Activated CD8-positive, alpha-beta T cell treated with anti-CD3 and anti-CD28 coated beads, Interleukin-2, amount 10 ng/mL, durations not matched to agents 7 days and 5 days (primary cell): Measurements from ENCODE around the gene NEDD9. TPM values are rescaled to one million over a fixed set of nuclear protein-coding genes. Genes with fewer than 3 reads are reported as not detected.

Experiments used
- ATAC-seq: fragments of 150-1000 bp; cut with Tn5 transposase; one replicate; pipeline ENCODE4 v1.10.0; 2021; ENCODE audit warnings: moderate library complexity
- CTCF ChIA-PET: fragments of 350-600 bp; sonication (Branson Sonifier 250); formaldehyde crosslinking; loops from one replicate; lab custom pipeline; 2021; ENCODE audit warnings: antibody characterized with exemption; lab: Charles Lee
- POLR2A ChIA-PET: fragments of 350-600 bp; sonication (Branson Sonifier 250); formaldehyde crosslinking; loops from one replicate; lab custom pipeline; 2021; ENCODE audit warnings: antibody characterized with exemption; lab: Charles Lee
- DNase-seq: peaks from one replicate; pipeline ENCODE4 v3.0.0-alpha.2; 2020
- H3K27ac Mint-ChIP-seq: one replicate; pipeline ENCODE4 v1.8.0; 2021; ENCODE audit warnings: mild to moderate bottlenecking, mixed read lengths
- H3K27me3 Mint-ChIP-seq: one replicate; pipeline ENCODE4 v1.8.0; 2021; ENCODE audit warnings: low read depth, mixed read lengths
- H3K36me3 Mint-ChIP-seq: one replicate; pipeline ENCODE4 v1.8.0; 2021; ENCODE audit warnings: low read depth, mixed read lengths
- H3K4me1 Mint-ChIP-seq: one replicate; pipeline ENCODE4 v1.8.0; 2021; ENCODE audit warnings: low read depth, mixed read lengths
- H3K4me3 Mint-ChIP-seq: one replicate; pipeline ENCODE4 v1.8.0; 2021; ENCODE audit warnings: mild to moderate bottlenecking, mixed read lengths
- H3K9me3 Mint-ChIP-seq: one replicate; pipeline ENCODE4 v1.8.0; 2022; ENCODE audit warnings: mixed read lengths; ENCODE audit not compliant: insufficient read depth
- total RNA-seq, 2 experiments: library from RNA; stranded (reverse); gene quantifications; one replicate each; pipeline ENCODE4 v1.2.3, GENCODE V29; 2021

NEDD9 gene
- total RNA-seq, 2 experiments from 2014 or later, result 64.9 to 69.5 TPM

- POLR2A ChIA-PET, result no interaction called here
Measured at GRCh38 chr6:11188161-11188915, 44.1 kb downstream of the NEDD9 start.

GRCh38 chr6:11187301-11187700 is 45.2 kb downstream of the NEDD9 start:
- ATAC-seq (no peak), DNase-seq (no peak)
- Mint-ChIP-seq H3K27me3 (no peaks in the 10 kb centered on the region), H3K36me3 (peaks cover 94% of the 10 kb centered on the region), H3K9me3 (peaks cover 5% of the 10 kb centered on the region), H3K27ac (no peak overlapping the region), H3K4me3 (no peak overlapping the region), H3K4me1 (peaks cover 1% of the 10 kb centered on the region)
- POLR2A ChIA-PET, result interaction anchor here (1.0 kb wide), 1 partner anchor 14 kb away, joined by 3 read pairs; no protein-coding TSS in a partner anchor
- CTCF ChIA-PET, result interaction anchor here (1.4 to 2.5 kb wide), 2 partner anchors 308 to 309 kb away, joined by 4 to 8 read pairs; no protein-coding TSS in a partner anchor

More at GRCh38 chr6:11188161-11188915, 44.1 kb downstream of the NEDD9 start:
- H3K27me3 Mint-ChIP-seq, result no peaks in the 10 kb centered on the region
- peaks cover 92% of the 10 kb centered on the region for H3K36me3 Mint-ChIP-seq
- DNase-seq (peak; percentile 14), ATAC-seq (no peak)
- H3K27ac Mint-ChIP-seq, result no peak overlapping the region
- CTCF ChIA-PET, result interaction anchor here (2.5 kb wide), 1 partner anchor 308 kb away, joined by 8 read pairs; no protein-coding TSS in a partner anchor
- H3K4me3 Mint-ChIP-seq, result no peak overlapping the region
- H3K9me3 Mint-ChIP-seq, result peaks cover 3% of the 10 kb centered on the region
- H3K4me1 Mint-ChIP-seq, result peaks cover 3% of the 10 kb centered on the region

GRCh38 chr6:11185204-11185842 is 47.1 kb downstream of the NEDD9 start:
- no peak overlapping the region for H3K4me3 Mint-ChIP-seq
- no peaks in the 10 kb centered on the region for H3K27me3 Mint-ChIP-seq
- no peak overlapping the region for H3K27ac Mint-ChIP-seq
- peaks cover 5% of the 10 kb centered on the region for H3K9me3 Mint-ChIP-seq
- POLR2A ChIA-PET, result no interaction called here
- peaks cover 85% of the 10 kb centered on the region for H3K36me3 Mint-ChIP-seq
- DNase-seq, result no peak
- H3K4me1 Mint-ChIP-seq, result peaks cover 1% of the 10 kb centered on the region
- CTCF ChIA-PET, result interaction anchor here (1.4 kb wide), 1 partner anchor 14 kb away, joined by 8 read pairs; no protein-coding TSS in a partner anchor
- ATAC-seq, result no peak

- DNase-seq, result no peak
- H3K36me3 Mint-ChIP-seq, result peaks cover 71% of the 10 kb centered on the region
- peaks cover 1% of the 10 kb centered on the region for H3K4me1 Mint-ChIP-seq
- POLR2A ChIA-PET, result interaction anchor here (1.3 kb wide), 1 partner anchor 49 kb away, joined by 3 read pairs; the partner anchor contains the start of gene NEDD9
- H3K27ac Mint-ChIP-seq, result peak overlapping the region; percentile 6
- H3K4me3 Mint-ChIP-seq, result no peak overlapping the region
- no peaks in the 10 kb centered on the region for H3K27me3 Mint-ChIP-seq
- CTCF ChIA-PET, result interaction anchor here (1.2 to 1.4 kb wide), 2 partner anchors 12 to 78 kb away, joined by 3 to 8 read pairs; no protein-coding TSS in a partner anchor
- peaks cover 5% of the 10 kb centered on the region for H3K9me3 Mint-ChIP-seq
- ATAC-seq, result no peak
Measured at GRCh38 chr6:11183761-11184362, 48.6 kb downstream of the NEDD9 start.

GRCh38 chr6:11181478-11182136 is 50.9 kb downstream of the NEDD9 start:
- ATAC-seq, result no peak
- no peaks in the 10 kb centered on the region for H3K4me1 Mint-ChIP-seq
- H3K36me3 Mint-ChIP-seq, result peaks cover 49% of the 10 kb centered on the region
- H3K27ac Mint-ChIP-seq, result no peak overlapping the region
- CTCF ChIA-PET, result interaction anchor here (1.9 kb wide), 1 partner anchor 10 kb away, joined by 10 read pairs; no protein-coding TSS in a partner anchor
- no peaks in the 10 kb centered on the region for H3K27me3 Mint-ChIP-seq
- H3K4me3 Mint-ChIP-seq, result no peak overlapping the region
- POLR2A ChIA-PET, result no interaction called here
- peaks cover 5% of the 10 kb centered on the region for H3K9me3 Mint-ChIP-seq
- no peak for DNase-seq

- Mint-ChIP-seq H3K9me3 (peaks cover 5% of the 10 kb centered on the region), H3K4me1 (no peaks in the 10 kb centered on the region), H3K36me3 (peaks cover 32% of the 10 kb centered on the region), H3K27ac (no peak overlapping the region), H3K27me3 (no peaks in the 10 kb centered on the region), H3K4me3 (no peak overlapping the region)
- POLR2A ChIA-PET, result no interaction called here
- CTCF ChIA-PET, result interaction anchor here (1.4 kb wide), 1 partner anchor 188 kb away, joined by 3 read pairs; no protein-coding TSS in a partner anchor
- DNase-seq, result no peak
- no peak for ATAC-seq
Measured at GRCh38 chr6:11179419-11180202, 52.9 kb downstream of the NEDD9 start.

- POLR2A ChIA-PET, result no interaction called here
- H3K27me3 Mint-ChIP-seq, result no peaks in the 10 kb centered on the region
- H3K4me3 Mint-ChIP-seq, result no peak overlapping the region
- ATAC-seq (no peak), DNase-seq (no peak)
- H3K36me3 Mint-ChIP-seq, result peaks cover 27% of the 10 kb centered on the region
- peaks cover 2% of the 10 kb centered on the region for H3K4me1 Mint-ChIP-seq
- no peak overlapping the region for H3K27ac Mint-ChIP-seq
- H3K9me3 Mint-ChIP-seq, result peaks cover 5% of the 10 kb centered on the region
- CTCF ChIA-PET, result no interaction called here
Measured at GRCh38 chr6:11179088-11179418, 53.4 kb downstream of the NEDD9 start.

GRCh38 chr6:11177271-11177670 is 55.2 kb downstream of the NEDD9 start:
- Mint-ChIP-seq H3K4me3 (no peak overlapping the region), H3K27me3 (no peaks in the 10 kb centered on the region), H3K9me3 (no peaks in the 10 kb centered on the region), H3K27ac (no peak overlapping the region), H3K36me3 (peaks cover 11% of the 10 kb centered on the region), H3K4me1 (peaks cover 14% of the 10 kb centered on the region)
- no peak for ATAC-seq
- ChIA-PET POLR2A (no interaction called here), CTCF (interaction anchor here (2.5 kb wide), 1 partner anchor 319 kb away, joined by 13 read pairs; no protein-coding TSS in a partner anchor)
- no peak for DNase-seq

GRCh38 chr6:11174242-11174611 is 58.2 kb downstream of the NEDD9 start:
- no peak overlapping the region for H3K4me3 Mint-ChIP-seq
- POLR2A ChIA-PET, result interaction anchor here (1.4 kb wide), 1 partner anchor 13 kb away, joined by 3 read pairs; no protein-coding TSS in a partner anchor
- H3K9me3 Mint-ChIP-seq, result no peaks in the 10 kb centered on the region

GRCh38 chr6:11172501-11173327 is 59.8 kb downstream of the NEDD9 start:
- CTCF ChIA-PET, result interaction anchor here (0.6 to 3.6 kb wide), 39 partner anchors 8 to 325 kb away, joined by 3 to 48 read pairs (median 4); partner anchors contain the start of gene NEDD9
- Mint-ChIP-seq H3K9me3 (no peaks in the 10 kb centered on the region), H3K4me3 (no peak overlapping the region), H3K27me3 (no peaks in the 10 kb centered on the region), H3K27ac (no peak overlapping the region), H3K4me1 (peaks cover 22% of the 10 kb centered on the region), H3K36me3 (no peaks in the 10 kb centered on the region)
- peak; percentile 79 for ATAC-seq
- POLR2A ChIA-PET, result interaction anchor here (1.4 to 1.9 kb wide), 2 partner anchors 14 to 60 kb away, joined by 3 to 9 read pairs; partner anchors contain the start of gene NEDD9
- DNase-seq, result peak; percentile 83

More at GRCh38 chr6:11174242-11174611, 58.2 kb downstream of the NEDD9 start:
- CTCF ChIA-PET, result interaction anchor here (3.5 to 3.6 kb wide), 2 partner anchors 28 to 322 kb away, joined by 18 to 48 read pairs; no protein-coding TSS in a partner anchor
- no peak for ATAC-seq
- Mint-ChIP-seq H3K27ac (no peak overlapping the region), H3K36me3 (no peaks in the 10 kb centered on the region), H3K4me1 (peaks cover 22% of the 10 kb centered on the region), H3K27me3 (no peaks in the 10 kb centered on the region)
- no peak for DNase-seq
